ENCODE results near the gene FANCC.

The FANCC gene

DNA sequence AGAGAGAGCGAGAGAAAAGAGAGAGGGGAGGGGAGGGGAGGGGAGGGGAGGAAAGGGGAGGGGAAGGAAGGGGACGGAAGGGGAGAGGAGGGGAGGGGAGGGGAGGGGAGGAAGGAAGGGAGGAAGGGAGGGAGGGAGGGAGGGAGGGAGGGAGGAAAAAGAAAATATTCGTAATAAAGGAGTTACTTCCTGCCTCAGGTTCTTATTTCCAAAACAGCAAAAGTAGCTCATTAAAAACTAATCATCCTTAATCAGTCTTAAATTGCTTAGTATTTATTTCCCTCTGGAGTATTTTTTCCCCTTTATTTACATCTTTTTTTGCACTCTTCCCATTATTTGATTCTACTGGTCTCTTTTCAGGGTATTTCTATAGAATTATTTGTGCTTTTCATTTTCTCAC lies 162.3 kb downstream of the FANCC start:
- no peaks in the 10 kb centered on the region for H3K27me3 ChIP-seq (ENCODE audit: control insufficient read depth in 1 of 2, insufficient read depth in 2 of 2, low read length in 2 of 2)
- no peak overlapping the region for H3K9ac ChIP-seq (ENCODE audit: low read length)
- peaks cover 11% of the 10 kb centered on the region for H3K4me1 ChIP-seq (ENCODE audit: insufficient read depth, low read length)
- H3K9me3 ChIP-seq (ENCODE audit: low read length): no peaks in the 10 kb centered on the region
- H3K4me3 ChIP-seq (ENCODE audit: low read depth in 1 of 2, low read length in 2 of 2): no peak overlapping the region
- no peaks in the 10 kb centered on the region for H3K36me3 ChIP-seq (ENCODE audit: insufficient read depth, low read length)
- H3K27ac ChIP-seq (ENCODE audit: low read depth, low read length): no peak overlapping the region

DNA sequence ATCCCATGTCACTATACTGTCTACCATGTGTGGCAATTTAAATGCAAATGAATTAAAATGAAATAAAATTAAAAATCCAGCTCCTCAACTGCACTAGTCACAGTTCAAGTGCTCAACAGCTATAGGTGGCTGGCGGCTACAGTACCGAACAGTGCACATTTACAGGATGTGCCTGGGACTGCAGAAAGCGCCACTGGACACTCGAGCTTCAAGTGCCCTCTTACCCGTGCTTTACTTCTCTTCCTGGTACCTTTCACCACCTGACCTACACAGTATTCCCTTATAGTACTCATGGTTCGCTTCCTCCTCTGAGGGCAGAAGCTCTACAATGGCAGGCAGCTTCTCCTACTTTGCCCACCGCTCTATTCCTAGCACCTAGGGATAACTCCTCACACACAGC lies 166.6 kb downstream of the FANCC start:
- H3K9me3 ChIP-seq (ENCODE audit: low read length): no peaks in the 10 kb centered on the region
- H3K27ac ChIP-seq (ENCODE audit: low read depth, low read length): no peak overlapping the region
- no peaks in the 10 kb centered on the region for H3K27me3 ChIP-seq (ENCODE audit: control insufficient read depth in 1 of 2, insufficient read depth in 2 of 2, low read length in 2 of 2)
- no peaks in the 10 kb centered on the region for H3K4me1 ChIP-seq (ENCODE audit: insufficient read depth, low read length)
- H3K4me3 ChIP-seq (ENCODE audit: low read depth in 1 of 2, low read length in 2 of 2): no peak overlapping the region
- no peaks in the 10 kb centered on the region for H3K36me3 ChIP-seq (ENCODE audit: insufficient read depth, low read length)
- no peak overlapping the region for H3K9ac ChIP-seq (ENCODE audit: low read length)

DNA sequence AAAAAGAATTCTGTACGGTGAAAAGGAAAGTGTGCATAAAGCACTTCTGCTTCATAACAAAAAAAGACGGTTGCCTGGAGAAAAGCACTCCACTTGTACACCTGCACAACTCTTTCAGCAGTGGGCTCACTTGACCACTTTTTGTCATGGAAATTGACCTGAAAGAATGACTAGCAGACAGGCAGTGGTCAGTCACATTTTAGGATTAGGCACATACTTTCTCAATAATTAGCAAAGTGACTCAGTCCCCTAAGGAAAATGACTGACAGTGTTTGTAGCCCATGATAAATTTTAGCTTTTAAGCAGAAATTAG lies 169.3 kb downstream of the FANCC start:
- Histone ChIP-seq H3K9me3 (ENCODE audit: low read length) (no peaks in the 10 kb centered on the region), H3K4me3 (ENCODE audit: low read depth in 1 of 2, low read length in 2 of 2) (no peak overlapping the region), H3K4me1 (ENCODE audit: insufficient read depth, low read length) (peaks cover 13% of the 10 kb centered on the region), H3K27me3 (ENCODE audit: control insufficient read depth in 1 of 2, insufficient read depth in 2 of 2, low read length in 2 of 2) (no peaks in the 10 kb centered on the region), H3K36me3 (ENCODE audit: insufficient read depth, low read length) (no peaks in the 10 kb centered on the region), H3K9ac (ENCODE audit: low read length) (no peak overlapping the region), H3K27ac (ENCODE audit: low read depth, low read length) (no peak overlapping the region)

- peaks cover 13% of the 10 kb centered on the region for H3K4me1 ChIP-seq (ENCODE audit: insufficient read depth, low read length)
- no peak overlapping the region for H3K9ac ChIP-seq (ENCODE audit: low read length)
- no peaks in the 10 kb centered on the region for H3K36me3 ChIP-seq (ENCODE audit: insufficient read depth, low read length)
- H3K9me3 ChIP-seq (ENCODE audit: low read length): no peaks in the 10 kb centered on the region
- no peak overlapping the region for H3K4me3 ChIP-seq (ENCODE audit: low read depth in 1 of 2, low read length in 2 of 2)
- no peaks in the 10 kb centered on the region for H3K27me3 ChIP-seq (ENCODE audit: control insufficient read depth in 1 of 2, insufficient read depth in 2 of 2, low read length in 2 of 2)
- H3K27ac ChIP-seq (ENCODE audit: low read depth, low read length): no peak overlapping the region
Observed at GRCh38 chr9:95147452-95148207, 169.9 kb downstream of the FANCC start.

- Histone ChIP-seq H3K36me3 (ENCODE audit: insufficient read depth, low read length) (no peaks in the 10 kb centered on the region), H3K9me3 (ENCODE audit: low read length) (no peaks in the 10 kb centered on the region), H3K4me1 (ENCODE audit: insufficient read depth, low read length) (peaks cover 13% of the 10 kb centered on the region), H3K27me3 (ENCODE audit: control insufficient read depth in 1 of 2, insufficient read depth in 2 of 2, low read length in 2 of 2) (no peaks in the 10 kb centered on the region), H3K4me3 (ENCODE audit: low read depth in 1 of 2, low read length in 2 of 2) (no peak overlapping the region), H3K9ac (ENCODE audit: low read length) (no peak overlapping the region), H3K27ac (ENCODE audit: low read depth, low read length) (peak overlapping the region; percentile 1)
Observed at GRCh38 chr9:95143591-95144561, 173.6 kb downstream of the FANCC start.

DNA sequence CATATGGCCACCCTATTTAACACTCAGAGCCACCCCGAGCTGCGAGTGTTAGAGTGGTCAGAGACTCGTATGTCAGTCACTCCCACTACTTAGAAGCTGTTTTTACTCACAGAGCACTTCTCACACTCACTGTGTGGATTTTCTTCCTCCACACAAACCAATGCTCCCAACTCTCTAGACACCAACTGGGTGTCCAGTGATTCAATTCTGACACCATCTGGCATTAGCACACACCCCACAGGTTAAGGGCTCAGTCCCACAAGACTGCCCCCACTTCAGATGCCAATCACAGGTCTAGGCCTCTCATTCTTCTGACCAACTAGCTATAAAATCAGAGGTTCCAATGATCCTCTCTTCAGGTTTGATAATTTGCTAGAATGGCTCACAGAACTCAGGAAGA lies 174.8 kb downstream of the FANCC start:
- H3K9me3 ChIP-seq (ENCODE audit: low read length): no peaks in the 10 kb centered on the region
- peaks cover 13% of the 10 kb centered on the region for H3K4me1 ChIP-seq (ENCODE audit: insufficient read depth, low read length)
- H3K4me3 ChIP-seq (ENCODE audit: low read depth in 1 of 2, low read length in 2 of 2): no peak overlapping the region
- H3K9ac ChIP-seq (ENCODE audit: low read length): no peak overlapping the region
- H3K36me3 ChIP-seq (ENCODE audit: insufficient read depth, low read length): no peaks in the 10 kb centered on the region
- no peaks in the 10 kb centered on the region for H3K27me3 ChIP-seq (ENCODE audit: control insufficient read depth in 1 of 2, insufficient read depth in 2 of 2, low read length in 2 of 2)
- H3K27ac ChIP-seq (ENCODE audit: low read depth, low read length): no peak overlapping the region

DNA sequence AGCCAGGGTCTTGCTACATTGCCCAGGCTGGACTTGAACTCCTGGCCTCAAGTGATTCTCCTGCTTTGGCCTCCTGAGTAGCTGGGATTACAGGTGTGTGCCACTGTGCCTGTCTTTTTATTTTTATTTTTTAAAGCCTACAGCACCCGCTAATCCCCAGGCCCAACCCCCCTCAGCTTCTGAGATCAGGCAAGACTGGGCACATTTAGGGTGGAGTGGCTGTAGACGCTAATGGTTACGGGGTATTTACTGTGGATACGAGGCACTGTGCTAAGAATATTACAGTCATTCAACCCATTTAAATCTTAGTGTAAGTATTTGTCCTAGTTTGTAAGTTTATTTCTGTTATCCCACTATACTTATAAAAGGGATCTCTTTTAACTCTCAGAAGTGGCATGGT lies 175.2 kb downstream of the FANCC start:
- Histone ChIP-seq H3K4me1 (ENCODE audit: insufficient read depth, low read length) (peaks cover 13% of the 10 kb centered on the region), H3K27ac (ENCODE audit: low read depth, low read length) (no peak overlapping the region), H3K9ac (ENCODE audit: low read length) (no peak overlapping the region)

GRCh38 chr9:95140821-95141220 lies 176.7 kb downstream of the FANCC start:
- Histone ChIP-seq H3K4me1 (ENCODE audit: insufficient read depth, low read length) (peaks cover 13% of the 10 kb centered on the region), H3K4me3 (ENCODE audit: low read depth in 1 of 2, low read length in 2 of 2) (no peak overlapping the region), H3K27me3 (ENCODE audit: control insufficient read depth in 1 of 2, insufficient read depth in 2 of 2, low read length in 2 of 2) (no peaks in the 10 kb centered on the region), H3K9ac (ENCODE audit: low read length) (no peak overlapping the region), H3K36me3 (ENCODE audit: insufficient read depth, low read length) (no peaks in the 10 kb centered on the region), H3K9me3 (ENCODE audit: low read length) (no peaks in the 10 kb centered on the region), H3K27ac (ENCODE audit: low read depth, low read length) (no peak overlapping the region)

More for the DNA sequence above, 175.2 kb downstream of the FANCC start:
- Histone ChIP-seq H3K27me3 (ENCODE audit: control insufficient read depth in 1 of 2, insufficient read depth in 2 of 2, low read length in 2 of 2) (no peaks in the 10 kb centered on the region), H3K36me3 (ENCODE audit: insufficient read depth, low read length) (no peaks in the 10 kb centered on the region), H3K9me3 (ENCODE audit: low read length) (no peaks in the 10 kb centered on the region), H3K4me3 (ENCODE audit: low read depth in 1 of 2, low read length in 2 of 2) (no peak overlapping the region)

GRCh38 chr9:95139126-95139525 lies 178.4 kb downstream of the FANCC start:
- H3K27me3 ChIP-seq (ENCODE audit: control insufficient read depth in 1 of 2, insufficient read depth in 2 of 2, low read length in 2 of 2): no peaks in the 10 kb centered on the region
- H3K4me3 ChIP-seq (ENCODE audit: low read depth in 1 of 2, low read length in 2 of 2): no peak overlapping the region
- H3K36me3 ChIP-seq (ENCODE audit: insufficient read depth, low read length): no peaks in the 10 kb centered on the region
- H3K4me1 ChIP-seq (ENCODE audit: insufficient read depth, low read length): peaks cover 6% of the 10 kb centered on the region
- no peaks in the 10 kb centered on the region for H3K9me3 ChIP-seq (ENCODE audit: low read length)
- no peak overlapping the region for H3K9ac ChIP-seq (ENCODE audit: low read length)
- H3K27ac ChIP-seq (ENCODE audit: low read depth, low read length): no peak overlapping the region

GRCh38 chr9:95138474-95138873 lies 179.0 kb downstream of the FANCC start:
- no peak overlapping the region for H3K27ac ChIP-seq (ENCODE audit: low read depth, low read length)

GRCh38 chr9:95137587-95138145 lies 179.8 kb downstream of the FANCC start:
- H3K4me1 ChIP-seq (ENCODE audit: insufficient read depth, low read length): no peaks in the 10 kb centered on the region
- no peaks in the 10 kb centered on the region for H3K9me3 ChIP-seq (ENCODE audit: low read length)
- no peaks in the 10 kb centered on the region for H3K36me3 ChIP-seq (ENCODE audit: insufficient read depth, low read length)
- H3K4me3 ChIP-seq (ENCODE audit: low read depth in 1 of 2, low read length in 2 of 2): no peak overlapping the region
- H3K27me3 ChIP-seq (ENCODE audit: control insufficient read depth in 1 of 2, insufficient read depth in 2 of 2, low read length in 2 of 2): no peaks in the 10 kb centered on the region
- no peak overlapping the region for H3K27ac ChIP-seq (ENCODE audit: low read depth, low read length)
- no peak overlapping the region for H3K9ac ChIP-seq (ENCODE audit: low read length)

More at GRCh38 chr9:95138474-95138873, 179.0 kb downstream of the FANCC start:
- H3K27me3 ChIP-seq (ENCODE audit: control insufficient read depth in 1 of 2, insufficient read depth in 2 of 2, low read length in 2 of 2): no peaks in the 10 kb centered on the region
- no peak overlapping the region for H3K4me3 ChIP-seq (ENCODE audit: low read depth in 1 of 2, low read length in 2 of 2)
- H3K9me3 ChIP-seq (ENCODE audit: low read length): no peaks in the 10 kb centered on the region
- no peaks in the 10 kb centered on the region for H3K36me3 ChIP-seq (ENCODE audit: insufficient read depth, low read length)
- no peak overlapping the region for H3K9ac ChIP-seq (ENCODE audit: low read length)
- H3K4me1 ChIP-seq (ENCODE audit: insufficient read depth, low read length): no peaks in the 10 kb centered on the region
